H1 (cell line): ENCODE measurements around the gene EVA1B. TPM values are rescaled to one million over a fixed set of nuclear protein-coding genes. Genes with fewer than 3 reads are reported as not detected.

Source experiments
- CTCF ChIA-PET: fragments of 300-600 bp; sonication (Branson Sonifier 250); formaldehyde crosslinking; loops from one replicate; lab custom pipeline; 2021; ENCODE audit not compliant: partially characterized antibody; lab: Charles Lee
- POLR2A ChIA-PET: fragments of 300-600 bp; sonication (Branson Sonifier 250); formaldehyde crosslinking; loops from one replicate; lab custom pipeline; 2021; ENCODE audit warnings: inconsistent platforms; ENCODE audit not compliant: partially characterized antibody; lab: Charles Lee
- DNase-seq, 2 experiments: peaks; one replicate each; pipeline versions ENCODE4 v3.0.0 to v3.0.0-alpha.2; 2010 to 2022; ENCODE audit warnings: low spot score in 2 of 2, low read depth in 1 of 2, mixed read lengths in 1 of 2
- FAIRE-seq: peaks from 2 replicates; lab custom pipeline; 2011; peaks lifted over from hg19 to GRCh38; lab: Jason Lieb, UNC
- H2AFZ ChIP-seq: 2 replicates; pipeline ENCODE4 v1.8.1; 2012; ENCODE audit warnings: low read length, inconsistent platforms
- H2AK5ac ChIP-seq: 2 replicates; pipeline ENCODE4 v1.6.1; 2013; ENCODE audit warnings: low read depth, low read length
- H2BK120ac ChIP-seq: replicated peaks from 2 replicates; pipeline ENCODE3; 2013; ENCODE audit warnings: low read depth, low read length, inconsistent platforms
- H2BK12ac ChIP-seq: 2 replicates; pipeline ENCODE4 v1.6.1; 2013; ENCODE audit warnings: low read depth, low read length
- H2BK15ac ChIP-seq: 2 replicates; pipeline ENCODE4 v1.6.1; 2013; ENCODE audit warnings: low read length
- H2BK20ac ChIP-seq: 2 replicates; pipeline ENCODE4 v1.6.1; 2013; ENCODE audit warnings: low read length
- H2BK5ac ChIP-seq: 2 replicates; pipeline ENCODE4 v1.6.1; 2013; ENCODE audit warnings: low read depth, low read length
- H3K14ac ChIP-seq: 2 replicates; pipeline ENCODE4 v1.6.1; 2013; ENCODE audit warnings: inconsistent platforms; ENCODE audit not compliant: insufficient read length
- H3K18ac ChIP-seq: 2 replicates; pipeline ENCODE4 v1.6.1; 2013; ENCODE audit warnings: low read length; ENCODE audit errors: extremely low read depth
- H3K23ac ChIP-seq: 2 replicates; pipeline ENCODE4 v1.6.1; 2013; ENCODE audit warnings: inconsistent platforms; ENCODE audit not compliant: insufficient read length
- H3K23me2 ChIP-seq: 2 replicates; pipeline ENCODE4 v1.6.1; 2013; ENCODE audit warnings: low read depth, low read length
- H3K27ac ChIP-seq: 2 replicates; pipeline ENCODE4 v1.6.1; 2011; ENCODE audit warnings: low read depth, low read length, inconsistent platforms
- H3K27me3 ChIP-seq, 4 experiments: replicated peaks in 1 of 4; 1 replicate in 1 of 4; 2 replicates in 3 of 4; pipeline versions ENCODE4 v1.6.1 to v1.8.1; 2011 to 2013; ENCODE audit warnings: low read length in 3 of 4, mild to moderate bottlenecking in 3 of 4, inconsistent platforms in 2 of 4, mixed read lengths in 2 of 4, moderate library complexity in 1 of 4; ENCODE audit not compliant: control insufficient read depth in 3 of 4, insufficient read depth in 3 of 4; ENCODE audit errors: extremely low read depth in 1 of 4
- H3K36me3 ChIP-seq, 4 experiments: 2 replicates each; pipeline versions ENCODE4 v1.6.1 to v1.8.1; 2011 to 2013; ENCODE audit warnings: mild to moderate bottlenecking in 4 of 4, low read length in 3 of 4, moderate library complexity in 2 of 4, control low read depth in 1 of 4, inconsistent platforms in 1 of 4; ENCODE audit not compliant: insufficient read depth in 4 of 4, control insufficient read depth in 2 of 4
- H3K4ac ChIP-seq: replicated peaks from 2 replicates; pipeline ENCODE3; 2013; ENCODE audit warnings: low read length, low read depth, mixed read lengths, inconsistent platforms; ENCODE audit not compliant: insufficient read length
- H3K4me1 ChIP-seq, 4 experiments: replicated peaks in 1 of 4; 1 replicate in 1 of 4; 2 replicates in 3 of 4; pipeline versions ENCODE4 v1.6.1 to v1.8.1; 2011 to 2013; ENCODE audit warnings: low read length in 3 of 4, inconsistent platforms in 2 of 4, mixed read lengths in 1 of 4; ENCODE audit not compliant: insufficient read depth in 4 of 4, control insufficient read depth in 3 of 4
- H3K4me2 ChIP-seq, 2 experiments: 2 replicates each; pipeline versions ENCODE4 v1.6.1 to v1.8.1; 2011 to 2013; ENCODE audit warnings: low read depth in 2 of 2, low read length in 2 of 2, control low read depth in 1 of 2, inconsistent platforms in 1 of 2, mild to moderate bottlenecking in 1 of 2; ENCODE audit not compliant: insufficient read depth in 1 of 2
- H3K4me3 ChIP-seq, 4 experiments: fragments of 200-600, 300-600 bp in 1 of 4; sonication (generic), shearing (Covaris generic), sonication (Bioruptor Twin) in 1 of 4; 2 replicates each; pipeline versions ENCODE4 v1.5.1 to v1.8.1; 2011 to 2016; ENCODE audit warnings: low read length in 4 of 4, low read depth in 3 of 4, control low read depth in 2 of 4, inconsistent platforms in 2 of 4, mild to moderate bottlenecking in 2 of 4, mixed read lengths in 1 of 4, moderate library complexity in 1 of 4; ENCODE audit not compliant: insufficient read depth in 2 of 4; ENCODE audit errors: extremely low read depth in 1 of 4
- H3K56ac ChIP-seq: replicated peaks from 2 replicates; pipeline ENCODE3; 2013; ENCODE audit warnings: low read depth, mild to moderate bottlenecking, mixed read lengths, low read length, inconsistent platforms; ENCODE audit not compliant: insufficient read length
- H3K79me1 ChIP-seq: 2 replicates; pipeline ENCODE4 v1.6.1; 2013; ENCODE audit warnings: low read depth, low read length, control low read depth
- H3K79me2 ChIP-seq, 2 experiments: 2 replicates each; pipeline versions ENCODE4 v1.6.1 to v1.8.1; 2012 to 2013; ENCODE audit warnings: low read length in 2 of 2, mild to moderate bottlenecking in 2 of 2, inconsistent platforms in 1 of 2; ENCODE audit not compliant: insufficient read depth in 2 of 2, control insufficient read depth in 1 of 2
- H3K9ac ChIP-seq, 4 experiments: replicated peaks in 1 of 4; 1 replicate in 1 of 4; 2 replicates in 3 of 4; pipeline versions ENCODE4 v1.6.1 to v1.8.1; 2011 to 2013; ENCODE audit warnings: low read depth in 3 of 4, low read length in 3 of 4, control low read depth in 2 of 4, mild to moderate bottlenecking in 2 of 4, moderate library complexity in 2 of 4, inconsistent platforms in 1 of 4; ENCODE audit errors: extremely low read depth in 1 of 4
- H3K9me3 ChIP-seq, 2 experiments: 2 replicates each; pipeline versions ENCODE4 v1.6.1 to v1.8.1; 2012 to 2013; ENCODE audit warnings: mild to moderate bottlenecking in 2 of 2, moderate library complexity in 2 of 2, control low read depth in 1 of 2, inconsistent platforms in 1 of 2, low read depth in 1 of 2, low read length in 1 of 2, mixed read lengths in 1 of 2; ENCODE audit not compliant: insufficient read depth in 2 of 2
- H4K20me1 ChIP-seq, 2 experiments: replicated peaks in 1 of 2; 2 replicates each; pipeline versions ENCODE3 to v1.8.1; 2011 to 2013; ENCODE audit warnings: inconsistent platforms in 2 of 2, low read length in 2 of 2, mild to moderate bottlenecking in 1 of 2; ENCODE audit not compliant: insufficient read depth in 2 of 2, control insufficient read depth in 1 of 2
- H4K5ac ChIP-seq: 2 replicates; pipeline ENCODE4 v1.6.1; 2013; ENCODE audit warnings: low read length, low read depth, mixed read lengths, inconsistent platforms; ENCODE audit not compliant: insufficient read length
- H4K8ac ChIP-seq: 2 replicates; pipeline ENCODE4 v1.8.0; 2013; ENCODE audit warnings: mild to moderate bottlenecking, moderate library complexity, low read length, inconsistent platforms; ENCODE audit not compliant: insufficient read depth; ENCODE audit errors: extremely low read depth
- H4K91ac ChIP-seq: replicated peaks from 2 replicates; pipeline ENCODE3; 2013; ENCODE audit warnings: low read length, mixed read lengths, inconsistent platforms; ENCODE audit not compliant: insufficient read length
- ASH2L ChIP-seq: fragments of 200-600, 300-600 bp; sonication (generic); IDR thresholded peaks from one replicate; pipeline ENCODE4 v1.7.1; 2017; ENCODE audit warnings: low read length
- ATF2 ChIP-seq: IDR thresholded peaks from 2 replicates; pipeline ENCODE4 v1.6.1; 2012; ENCODE audit warnings: low read length, inconsistent platforms
- CEBPB ChIP-seq: IDR thresholded peaks from 2 replicates; pipeline ENCODE4 v1.6.1; 2012; ENCODE audit warnings: low read depth, low read length
- CTBP2 ChIP-seq: IDR thresholded peaks from 2 replicates; pipeline ENCODE4 v1.7.0; 2011; ENCODE audit warnings: borderline replicate concordance, mild to moderate bottlenecking, moderate library complexity, mixed read lengths, low read length; ENCODE audit not compliant: insufficient read depth, insufficient read length
- EP300 ChIP-seq, 2 experiments: IDR thresholded peaks; 1 replicate in 1 of 2; 2 replicates in 1 of 2; pipeline ENCODE4 v1.6.1; 2011 to 2012; ENCODE audit warnings: low read depth in 2 of 2, low read length in 2 of 2, mild to moderate bottlenecking in 2 of 2, borderline replicate concordance in 1 of 2, inconsistent platforms in 1 of 2, moderate library complexity in 1 of 2
- JUND ChIP-seq: IDR thresholded peaks from 2 replicates; pipeline ENCODE4 v1.6.1; 2011; ENCODE audit warnings: mild to moderate bottlenecking, improper control_type of control experiment, low read length
- MAX ChIP-seq: IDR thresholded peaks from 2 replicates; pipeline ENCODE4 v1.6.1; 2012; ENCODE audit warnings: inconsistent platforms
- PHF8 ChIP-seq: fragments of 200-600 bp; sonication (generic); conservative IDR thresholded peaks from 2 replicates; pipeline ENCODE4 v1.7.1; 2012; ENCODE audit warnings: low read depth, mild to moderate bottlenecking, inconsistent platforms, low read length, moderate library complexity
- RFX5 ChIP-seq: IDR thresholded peaks from 2 replicates; pipeline ENCODE4 v1.6.1; 2011; ENCODE audit warnings: low read depth, low read length, improper control_type of control experiment, borderline replicate concordance
- SIN3A ChIP-seq, 2 experiments: IDR thresholded peaks in 1 of 2; conservative IDR thresholded peaks in 1 of 2; 2 replicates each; pipeline ENCODE4 v1.6.1; 2011 to 2012; ENCODE audit warnings: low read length in 2 of 2, improper control_type of control experiment in 1 of 2, low read depth in 1 of 2, mild to moderate bottlenecking in 1 of 2
- TEAD4 ChIP-seq: IDR thresholded peaks from 2 replicates; pipeline ENCODE4 v1.6.1; 2012; ENCODE audit warnings: low read depth, low read length, inconsistent platforms, mixed read lengths
- WGBS, 2 experiments: shearing (Covaris generic) in 1 of 2; methylation state at CpG; one replicate each; pipeline versions ENCODE4 v1.1.6 to v1.1.7; 2013 to 2015; ENCODE audit warnings: low lambda C conversion rate in 2 of 2, mixed read lengths in 2 of 2, inconsistent platforms in 1 of 2, low coverage in 1 of 2, missing lambda C conversion rate in 1 of 2; ENCODE audit not compliant: insufficient replicate concordance in 2 of 2, insufficient coverage in 1 of 2, insufficient read length in 1 of 2; ENCODE audit errors: extremely low coverage in 1 of 2, missing lambda C conversion rate in 1 of 2; 5-methylcytosine and 5-hydroxymethylcytosine counted together
- polyA plus RNA-seq, 7 experiments: library from polyadenylated mRNA; depleted of rRNA in 3 of 7; stranded (reverse) in 5 of 7; unstranded in 2 of 7; fragments of >200 nt in 5 of 7; fragments of 200-250 nt in 2 of 7; gene quantifications; 1 replicate in 5 of 7; 2 replicates in 1 of 7; 4 replicates in 1 of 7; pipeline versions ENCODE4 v1.2.1 to v1.2.3, GENCODE V29; 2011 to 2013; ENCODE audit warnings: missing spikeins in 2 of 7, mixed read lengths in 2 of 7
- total RNA-seq: library from RNA; stranded (reverse); fragmentation: NEBNext Ultra II Directional; extraction: Animal tissue kit (Norgen Biotek cat#: 25700); gene quantifications from 2 replicates; pipeline ENCODE4 v1.2.1, GENCODE V29; 2021

Gene EVA1B
- total and polyA plus RNA-seq, 2 of the 8 experiments (the other 6 are each of a cell fraction or from before 2014, with no cell fraction given), result 10.0 to 19.9 TPM

DNA sequence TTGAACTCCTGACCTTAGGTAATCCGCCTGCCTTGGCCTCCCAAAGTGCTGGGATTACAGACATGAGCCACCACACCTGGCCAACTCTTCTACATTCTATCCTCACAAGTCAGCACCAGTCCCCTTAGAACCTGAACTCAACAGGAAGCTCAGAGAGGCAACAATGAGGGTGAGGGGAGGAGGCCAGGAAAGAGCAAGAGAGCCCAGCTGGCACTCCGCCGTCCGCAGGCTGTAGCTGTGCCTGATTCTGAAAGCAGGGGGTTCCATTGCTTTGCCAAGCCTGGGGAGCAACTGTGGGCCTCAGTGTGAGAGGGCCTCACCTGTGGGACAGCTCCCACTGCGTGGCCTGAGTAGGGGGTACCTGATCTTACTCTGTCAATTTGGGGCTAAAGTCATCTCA lies 43.6 kb upstream of the EVA1B start:
- peaks cover 3% of the 10 kb centered on the region; the same call in 1 of the 2 replicates for H3K79me1 ChIP-seq
- no peak overlapping the region for H2BK15ac ChIP-seq
- H3K14ac ChIP-seq, result no peak overlapping the region
- no peak for FAIRE-seq
- H3K4ac ChIP-seq, result no peak overlapping the region
- H3K4me2 ChIP-seq, result no peak overlapping the region
- H3K23me2 ChIP-seq, result no peaks in the 10 kb centered on the region
- WGBS, 2 experiments, result 98% methylated on average over 4 of the region's 5 CpGs; no CpG with 5 or more reads in 1 of the 2 experiments
- peaks cover 0 to 5% (median 1%) of the 10 kb centered on the region in 4 experiments; a peak in 1 of 8 replicates for H3K36me3 ChIP-seq
- H2BK5ac ChIP-seq, result no peak overlapping the region
- H4K8ac ChIP-seq, result no peak overlapping the region
- DNase-seq, result no peak
- no peak overlapping the region for H4K5ac ChIP-seq
- ChIA-PET POLR2A (interaction anchor here (1.1 to 5.2 kb wide), 6 partner anchors 10 to 83 kb away, joined by 3 to 33 read pairs (median 5); partner anchors contain the start of genes EVA1B and OSCP1), CTCF (interaction anchor here (0.6 to 7.9 kb wide), 14 partner anchors 14 to 66 kb away, joined by 3 to 90 read pairs (median 6); partner anchors contain the start of gene STK40)
- H3K79me2 ChIP-seq, result peaks cover 0 to 26% of the 10 kb centered on the region in 2 experiments; a peak in 2 of 4 replicates
- no peaks in the 10 kb centered on the region for H3K27me3 ChIP-seq
- no peak overlapping the region for H3K27ac ChIP-seq
- H4K91ac ChIP-seq, result no peak overlapping the region
- no peak overlapping the region for H3K23ac ChIP-seq
- no peak overlapping the region for H2BK120ac ChIP-seq
- H2BK12ac ChIP-seq, result no peak overlapping the region
- H3K4me3 ChIP-seq, result no peak overlapping the region
- no peak overlapping the region for H3K9ac ChIP-seq
- H3K18ac ChIP-seq, result no peak overlapping the region
- no peak overlapping the region for H2AK5ac ChIP-seq
- H3K56ac ChIP-seq, result no peak overlapping the region
- H4K20me1 ChIP-seq, result peaks cover 0 to 7% of the 10 kb centered on the region in 2 experiments
- peaks cover 2 to 15% (median 10%) of the 10 kb centered on the region in 4 experiments; a peak in 6 of 7 replicates for H3K4me1 ChIP-seq
- H2AFZ ChIP-seq, result no peak overlapping the region
- H2BK20ac ChIP-seq, result no peak overlapping the region
- no peaks in the 10 kb centered on the region for H3K9me3 ChIP-seq
- TF ChIP-seq RFX5 (no peak), TEAD4 (no peak), MAX (no peak), PHF8 (no peak), ATF2 (no peak), CTBP2 (no peak), JUND (no peak), CEBPB (no peak), ASH2L (no peak), EP300 (IDR thresholded peaks at IDR 0.05; ENCODE audit: borderline replicate concordance in 1 of 2, low read depth in 2 of 2, low read length in 2 of 2) (no peak), SIN3A (conservative IDR thresholded peaks at IDR 0.05 in 1 of 2, IDR thresholded peaks at IDR 0.05 in 1 of 2; ENCODE audit: low read depth in 1 of 2, low read length in 2 of 2) (no peak)
